Germinal center (tissue), 1 donor: ENCODE results near the gene CARD10.
A peak's percentile ranks its signal among the peaks of the same experiment; 100 is the strongest.

Source experiments
- DNase-seq: peaks from one replicate; pipeline ENCODE4 v3.0.0; 2012; ENCODE audit warnings: mixed read lengths, low spot score

CARD10 gene

GRCh38 chr22:37503850-37504249 is 15.4 kb downstream of the CARD10 start:
- no peak for DNase-seq

GRCh38 chr22:37503183-37503683 is 16.0 kb downstream of the CARD10 start:
- no peak for DNase-seq

- DNase-seq, result no peak
Observed at GRCh38 chr22:37502342-37503182, 16.7 kb downstream of the CARD10 start.

- DNase-seq, result no peak
Observed at GRCh38 chr22:37501610-37502341, 17.4 kb downstream of the CARD10 start.

- no peak for DNase-seq
Observed at GRCh38 chr22:37500745-37501609, 18.2 kb downstream of the CARD10 start.

GRCh38 chr22:37499789-37500540 is 19.2 kb downstream of the CARD10 start:
- no peak for DNase-seq

- no peak for DNase-seq
Observed at GRCh38 chr22:37499027-37499707, 20.0 kb downstream of the CARD10 start.

GRCh38 chr22:37498289-37498909 is 20.8 kb downstream of the CARD10 start:
- DNase-seq, result peak; percentile 94

GRCh38 chr22:37497062-37497599 is 22.1 kb downstream of the CARD10 start:
- no peak for DNase-seq

- DNase-seq, result no peak
Observed at GRCh38 chr22:37496651-37497050, 22.6 kb downstream of the CARD10 start.

GRCh38 chr22:37493979-37494378 is 25.2 kb downstream of the CARD10 start:
- no peak for DNase-seq

- DNase-seq, result peak; percentile 68
Observed at GRCh38 chr22:37492428-37493344, 26.5 kb downstream of the CARD10 start.

- DNase-seq, result no peak
Observed at GRCh38 chr22:37491559-37492427, 27.4 kb downstream of the CARD10 start.

GRCh38 chr22:37491106-37491505 is 28.1 kb downstream of the CARD10 start:
- no peak for DNase-seq

GRCh38 chr22:37489983-37490382 is 29.2 kb downstream of the CARD10 start:
- DNase-seq, result no peak

- no peak for DNase-seq
Observed at GRCh38 chr22:37488337-37489135, 30.7 kb downstream of the CARD10 start.

GRCh38 chr22:37487571-37487970 is 31.6 kb downstream of the CARD10 start:
- DNase-seq, result no peak
